GM23338 (cell line): Measurements from ENCODE around the gene CD74. TPM values are rescaled to one million over a fixed set of nuclear protein-coding genes. Genes with fewer than 3 reads are reported as not detected.

Source experiments
- ATAC-seq: fragments of 200-7000 bp; cut with Tn5 transposase; 3 replicates; pipeline ENCODE4 v1.9.1; 2020
- DNase-seq: peaks from one replicate; pipeline ENCODE4 v3.0.0-alpha.2; 2015; ENCODE audit warnings: low spot score
- H2AFZ ChIP-seq: fragments of 200-600 bp; sonication (generic); 2 replicates; pipeline ENCODE4 v1.8.0; 2016; ENCODE audit warnings: antibody characterized with exemption, mild to moderate bottlenecking, moderate library complexity
- H3F3A ChIP-seq: fragments of 200-600 bp; sonication (generic); replicated peaks from 2 replicates; pipeline ENCODE4 v1.8.0; 2017; ENCODE audit warnings: antibody characterized with exemption, mixed run types, low read depth
- H3K27ac ChIP-seq: fragments of 200-600 bp; sonication (generic); 2 replicates; pipeline ENCODE4 v1.6.1; 2016; ENCODE audit warnings: low read depth
- H3K27me3 ChIP-seq: fragments of 200-600 bp; sonication (generic); 2 replicates; pipeline ENCODE4 v1.8.0; 2016; ENCODE audit warnings: mild to moderate bottlenecking, mixed run types, moderate library complexity; ENCODE audit not compliant: insufficient read depth
- H3K36me3 ChIP-seq: fragments of 200-600 bp; sonication (generic); 2 replicates; pipeline ENCODE4 v1.8.0; 2016; ENCODE audit warnings: mild to moderate bottlenecking; ENCODE audit not compliant: insufficient read depth
- H3K4me1 ChIP-seq: fragments of 200-600 bp; sonication (generic); 2 replicates; pipeline ENCODE4 v1.8.0; 2016; ENCODE audit warnings: mild to moderate bottlenecking, moderate library complexity; ENCODE audit not compliant: insufficient read depth
- H3K4me2 ChIP-seq: fragments of 200-600 bp; sonication (generic); 2 replicates; pipeline ENCODE4 v1.7.1; 2017; ENCODE audit warnings: mixed run types
- H3K4me3 ChIP-seq: fragments of 200-600 bp; sonication (generic); 2 replicates; pipeline ENCODE4 v1.6.1; 2016; ENCODE audit warnings: mixed run types
- H3K79me2 ChIP-seq: fragments of 200-600 bp; sonication (generic); replicated peaks from 2 replicates; pipeline ENCODE4 v1.8.0; 2017; ENCODE audit warnings: mild to moderate bottlenecking; ENCODE audit not compliant: insufficient read depth
- H3K9me2 ChIP-seq: fragments of 200-600 bp; sonication (generic); 2 replicates; pipeline ENCODE4 v1.8.0; 2017; ENCODE audit not compliant: insufficient read depth
- H4K20me1 ChIP-seq: fragments of 200-600 bp; sonication (generic); replicated peaks from 2 replicates; pipeline ENCODE4 v1.8.0; 2017; ENCODE audit warnings: mild to moderate bottlenecking; ENCODE audit not compliant: insufficient read depth
- H3K27ac Mint-ChIP-seq: 2 replicates; pipeline ENCODE4 v1.8.0; 2020; ENCODE audit warnings: inconsistent platforms, mild to moderate bottlenecking, moderate library complexity, mixed read lengths
- H3K27me3 Mint-ChIP-seq: 3 replicates; pipeline ENCODE4 v1.8.0; 2022; ENCODE audit warnings: low read depth, mild to moderate bottlenecking, moderate library complexity, mixed read lengths, inconsistent platforms; ENCODE audit not compliant: insufficient read depth, poor library complexity
- H3K36me3 Mint-ChIP-seq: 3 replicates; pipeline ENCODE4 v1.8.0; 2021; ENCODE audit warnings: low read depth, mild to moderate bottlenecking, inconsistent platforms, moderate library complexity, mixed read lengths
- H3K4me1 Mint-ChIP-seq: 3 replicates; pipeline ENCODE4 v1.8.0; 2020; ENCODE audit warnings: mild to moderate bottlenecking, inconsistent platforms, mixed read lengths
- H3K4me3 Mint-ChIP-seq: 3 replicates; pipeline ENCODE4 v1.8.0; 2021; ENCODE audit warnings: moderate library complexity, mild to moderate bottlenecking, inconsistent platforms, mixed read lengths
- H3K9me3 Mint-ChIP-seq: 3 replicates; pipeline ENCODE4 v1.8.0; 2020; ENCODE audit warnings: moderate library complexity, mild to moderate bottlenecking, inconsistent platforms, mixed read lengths
- CREB1 ChIP-seq: fragments of 250-450 bp; sonication (Bioruptor Pico); IDR thresholded peaks from 2 replicates; pipeline ENCODE4 v1.5.0; 2020; ENCODE audit warnings: low read depth, mild to moderate bottlenecking, moderate library complexity
- ETS1 ChIP-seq: IDR thresholded peaks from 2 replicates; pipeline ENCODE4 v1.6.1; 2016; ENCODE audit warnings: antibody characterized with exemption
- EZH2 ChIP-seq: fragments of 200-600 bp; sonication (generic); IDR thresholded peaks from one replicate; pipeline ENCODE4 v1.8.0; 2017; ENCODE audit warnings: antibody characterized with exemption, mild to moderate bottlenecking, low read depth; ENCODE audit not compliant: unreplicated experiment
- EZH2phosphoT487 ChIP-seq: fragments of 200-600 bp; sonication (generic); IDR thresholded peaks from one replicate; pipeline ENCODE4 v1.8.1; 2018; ENCODE audit warnings: antibody characterized with exemption; ENCODE audit not compliant: unreplicated experiment
- JUNB ChIP-seq: IDR thresholded peaks from one replicate; pipeline ENCODE4 v1.6.1; 2016; ENCODE audit warnings: antibody characterized with exemption; ENCODE audit not compliant: unreplicated experiment
- NANOG ChIP-seq: IDR thresholded peaks from 2 replicates; pipeline ENCODE4 v1.6.1; 2016; ENCODE audit warnings: antibody characterized with exemption, borderline replicate concordance
- POLR2AphosphoS5 ChIP-seq: IDR thresholded peaks from 2 replicates; pipeline ENCODE4 v1.6.1; 2016; ENCODE audit warnings: antibody characterized with exemption, low read depth
- STAT1 ChIP-seq: IDR thresholded peaks from one replicate; pipeline ENCODE4 v1.6.1; 2016; ENCODE audit warnings: antibody characterized with exemption; ENCODE audit not compliant: unreplicated experiment
- ZNF114 ChIP-seq: fragments of 250-450 bp; sonication (Bioruptor Pico); IDR thresholded peaks from 2 replicates; pipeline ENCODE4 v1.5.0; 2020; ENCODE audit warnings: mild to moderate bottlenecking, moderate library complexity
- ZNF331 ChIP-seq: fragments of 250-450 bp; sonication (Bioruptor Pico); IDR thresholded peaks from 2 replicates; pipeline ENCODE4 v1.5.0; 2020; ENCODE audit warnings: low read depth, mild to moderate bottlenecking, moderate library complexity
- polyA plus RNA-seq: library from polyadenylated mRNA; unstranded; fragments of >200 nt; fragmentation: Nextera tagmentation; extraction: Ambion mirVana; gene quantifications from 2 replicates; pipeline ENCODE4 v1.2.1, GENCODE V29; 2016
- total RNA-seq: library from RNA; depleted of rRNA; stranded (reverse); fragments of >200 nt; shearing (Covaris generic); gene quantifications from 2 replicates; pipeline ENCODE4 v1.2.3, GENCODE V29; 2014
- TF ChIP-seq, protein P1 (sequence below): IDR thresholded peaks from one replicate; pipeline ENCODE4 v1.6.1; 2018; ENCODE audit warnings: antibody characterized with exemption; ENCODE audit not compliant: unreplicated experiment
- TF ChIP-seq, protein P2 (sequence below): fragments of 250-450 bp; sonication (Bioruptor Pico); IDR thresholded peaks from 2 replicates; pipeline ENCODE4 v1.5.0; 2020; ENCODE audit warnings: mild to moderate bottlenecking, moderate library complexity

Gene CD74
- total and polyA plus RNA-seq, 2 experiments from 2014 or later: 49.8 to 98.4 TPM

GRCh38 chr5:150358261-150359095 is 54.2 kb downstream of the CD74 start:
- Mint-ChIP-seq H3K36me3 (peaks cover 41% of the 10 kb centered on the region), H3K4me1 (peaks cover 13% of the 10 kb centered on the region), H3K27ac (peak overlapping the region; percentile 95), H3K9me3 (no peaks in the 10 kb centered on the region), H3K4me3 (peak overlapping the region; percentile 95), H3K27me3 (peaks cover 2% of the 10 kb centered on the region)
- H3F3A ChIP-seq: 0 out of 2 replicates have a peak, but pooled peaks cover 5% of the 10 kb centered on the region
- H2AFZ ChIP-seq: peak overlapping the region; percentile 76; the same call in 1 of the 2 replicates
- TF ChIP-seq STAT1 (no peak), ZNF114 (CRISPR knock-in tag) (no peak), ETS1 (no peak), JUNB (no peak), NANOG (no peak), CREB1 (CRISPR knock-in tag) (no peak), POLR2AphosphoS5 (no peak), ZNF331 (CRISPR knock-in tag) (no peak), EZH2 (no peak), EZH2phosphoT487 (no peak)
- TF ChIP-seq, protein P1, sequence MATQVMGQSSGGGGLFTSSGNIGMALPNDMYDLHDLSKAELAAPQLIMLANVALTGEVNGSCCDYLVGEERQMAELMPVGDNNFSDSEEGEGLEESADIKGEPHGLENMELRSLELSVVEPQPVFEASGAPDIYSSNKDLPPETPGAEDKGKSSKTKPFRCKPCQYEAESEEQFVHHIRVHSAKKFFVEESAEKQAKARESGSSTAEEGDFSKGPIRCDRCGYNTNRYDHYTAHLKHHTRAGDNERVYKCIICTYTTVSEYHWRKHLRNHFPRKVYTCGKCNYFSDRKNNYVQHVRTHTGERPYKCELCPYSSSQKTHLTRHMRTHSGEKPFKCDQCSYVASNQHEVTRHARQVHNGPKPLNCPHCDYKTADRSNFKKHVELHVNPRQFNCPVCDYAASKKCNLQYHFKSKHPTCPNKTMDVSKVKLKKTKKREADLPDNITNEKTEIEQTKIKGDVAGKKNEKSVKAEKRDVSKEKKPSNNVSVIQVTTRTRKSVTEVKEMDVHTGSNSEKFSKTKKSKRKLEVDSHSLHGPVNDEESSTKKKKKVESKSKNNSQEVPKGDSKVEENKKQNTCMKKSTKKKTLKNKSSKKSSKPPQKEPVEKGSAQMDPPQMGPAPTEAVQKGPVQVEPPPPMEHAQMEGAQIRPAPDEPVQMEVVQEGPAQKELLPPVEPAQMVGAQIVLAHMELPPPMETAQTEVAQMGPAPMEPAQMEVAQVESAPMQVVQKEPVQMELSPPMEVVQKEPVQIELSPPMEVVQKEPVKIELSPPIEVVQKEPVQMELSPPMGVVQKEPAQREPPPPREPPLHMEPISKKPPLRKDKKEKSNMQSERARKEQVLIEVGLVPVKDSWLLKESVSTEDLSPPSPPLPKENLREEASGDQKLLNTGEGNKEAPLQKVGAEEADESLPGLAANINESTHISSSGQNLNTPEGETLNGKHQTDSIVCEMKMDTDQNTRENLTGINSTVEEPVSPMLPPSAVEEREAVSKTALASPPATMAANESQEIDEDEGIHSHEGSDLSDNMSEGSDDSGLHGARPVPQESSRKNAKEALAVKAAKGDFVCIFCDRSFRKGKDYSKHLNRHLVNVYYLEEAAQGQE: no peak
- TF ChIP-seq, protein P2, sequence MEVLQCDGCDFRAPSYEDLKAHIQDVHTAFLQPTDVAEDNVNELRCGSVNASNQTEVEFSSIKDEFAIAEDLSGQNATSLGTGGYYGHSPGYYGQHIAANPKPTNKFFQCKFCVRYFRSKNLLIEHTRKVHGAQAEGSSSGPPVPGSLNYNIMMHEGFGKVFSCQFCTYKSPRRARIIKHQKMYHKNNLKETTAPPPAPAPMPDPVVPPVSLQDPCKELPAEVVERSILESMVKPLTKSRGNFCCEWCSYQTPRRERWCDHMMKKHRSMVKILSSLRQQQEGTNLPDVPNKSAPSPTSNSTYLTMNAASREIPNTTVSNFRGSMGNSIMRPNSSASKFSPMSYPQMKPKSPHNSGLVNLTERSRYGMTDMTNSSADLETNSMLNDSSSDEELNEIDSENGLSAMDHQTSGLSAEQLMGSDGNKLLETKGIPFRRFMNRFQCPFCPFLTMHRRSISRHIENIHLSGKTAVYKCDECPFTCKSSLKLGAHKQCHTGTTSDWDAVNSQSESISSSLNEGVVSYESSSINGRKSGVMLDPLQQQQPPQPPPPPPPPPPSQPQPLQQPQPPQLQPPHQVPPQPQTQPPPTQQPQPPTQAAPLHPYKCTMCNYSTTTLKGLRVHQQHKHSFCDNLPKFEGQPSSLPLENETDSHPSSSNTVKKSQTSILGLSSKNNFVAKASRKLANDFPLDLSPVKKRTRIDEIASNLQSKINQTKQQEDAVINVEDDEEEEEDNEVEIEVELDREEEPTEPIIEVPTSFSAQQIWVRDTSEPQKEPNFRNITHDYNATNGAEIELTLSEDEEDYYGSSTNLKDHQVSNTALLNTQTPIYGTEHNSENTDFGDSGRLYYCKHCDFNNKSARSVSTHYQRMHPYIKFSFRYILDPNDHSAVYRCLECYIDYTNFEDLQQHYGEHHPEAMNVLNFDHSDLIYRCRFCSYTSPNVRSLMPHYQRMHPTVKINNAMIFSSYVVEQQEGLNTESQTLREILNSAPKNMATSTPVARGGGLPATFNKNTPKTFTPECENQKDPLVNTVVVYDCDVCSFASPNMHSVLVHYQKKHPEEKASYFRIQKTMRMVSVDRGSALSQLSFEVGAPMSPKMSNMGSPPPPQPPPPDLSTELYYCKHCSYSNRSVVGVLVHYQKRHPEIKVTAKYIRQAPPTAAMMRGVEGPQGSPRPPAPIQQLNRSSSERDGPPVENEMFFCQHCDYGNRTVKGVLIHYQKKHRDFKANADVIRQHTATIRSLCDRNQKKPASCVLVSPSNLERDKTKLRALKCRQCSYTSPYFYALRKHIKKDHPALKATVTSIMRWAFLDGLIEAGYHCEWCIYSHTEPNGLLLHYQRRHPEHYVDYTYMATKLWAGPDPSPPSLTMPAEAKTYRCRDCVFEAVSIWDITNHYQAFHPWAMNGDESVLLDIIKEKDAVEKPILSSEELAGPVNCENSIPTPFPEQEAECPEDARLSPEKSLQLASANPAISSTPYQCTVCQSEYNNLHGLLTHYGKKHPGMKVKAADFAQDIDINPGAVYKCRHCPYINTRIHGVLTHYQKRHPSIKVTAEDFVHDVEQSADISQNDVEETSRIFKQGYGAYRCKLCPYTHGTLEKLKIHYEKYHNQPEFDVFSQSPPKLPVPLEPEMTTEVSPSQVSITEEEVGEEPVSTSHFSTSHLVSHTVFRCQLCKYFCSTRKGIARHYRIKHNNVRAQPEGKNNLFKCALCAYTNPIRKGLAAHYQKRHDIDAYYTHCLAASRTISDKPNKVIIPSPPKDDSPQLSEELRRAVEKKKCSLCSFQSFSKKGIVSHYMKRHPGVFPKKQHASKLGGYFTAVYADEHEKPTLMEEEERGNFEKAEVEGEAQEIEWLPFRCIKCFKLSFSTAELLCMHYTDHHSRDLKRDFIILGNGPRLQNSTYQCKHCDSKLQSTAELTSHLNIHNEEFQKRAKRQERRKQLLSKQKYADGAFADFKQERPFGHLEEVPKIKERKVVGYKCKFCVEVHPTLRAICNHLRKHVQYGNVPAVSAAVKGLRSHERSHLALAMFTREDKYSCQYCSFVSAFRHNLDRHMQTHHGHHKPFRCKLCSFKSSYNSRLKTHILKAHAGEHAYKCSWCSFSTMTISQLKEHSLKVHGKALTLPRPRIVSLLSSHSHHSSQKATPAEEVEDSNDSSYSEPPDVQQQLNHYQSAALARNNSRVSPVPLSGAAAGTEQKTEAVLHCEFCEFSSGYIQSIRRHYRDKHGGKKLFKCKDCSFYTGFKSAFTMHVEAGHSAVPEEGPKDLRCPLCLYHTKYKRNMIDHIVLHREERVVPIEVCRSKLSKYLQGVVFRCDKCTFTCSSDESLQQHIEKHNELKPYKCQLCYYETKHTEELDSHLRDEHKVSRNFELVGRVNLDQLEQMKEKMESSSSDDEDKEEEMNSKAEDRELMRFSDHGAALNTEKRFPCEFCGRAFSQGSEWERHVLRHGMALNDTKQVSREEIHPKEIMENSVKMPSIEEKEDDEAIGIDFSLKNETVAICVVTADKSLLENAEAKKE (CRISPR knock-in tag): no peak
- peaks cover 25% of the 10 kb centered on the region for H3K36me3 ChIP-seq
- H3K9me2 ChIP-seq: no peaks in the 10 kb centered on the region
- peak overlapping the region; percentile 98 for H3K4me2 ChIP-seq
- H3K27ac ChIP-seq: peak overlapping the region; percentile 88; the same call in 1 of the 2 replicates
- peak overlapping the region; percentile 99 for H3K4me3 ChIP-seq
- H3K4me1 ChIP-seq: peaks cover 3% of the 10 kb centered on the region
- peaks cover 52% of the 10 kb centered on the region for H3K79me2 ChIP-seq
- peaks cover 46% of the 10 kb centered on the region for H4K20me1 ChIP-seq
- DNase-seq (peak; percentile 32), ATAC-seq (no peak; the same call in 2 of the 3 replicates)
- H3K27me3 ChIP-seq: no peaks in the 10 kb centered on the region
